CD4-positive, alpha-beta memory T cell (primary cell): ENCODE data around the gene CCDC106. TPM values are rescaled to one million over a fixed set of nuclear protein-coding genes. Genes with fewer than 3 reads are reported as not detected.

Source experiments
- CTCF ChIA-PET: fragments of 350-600 bp; sonication (Branson Sonifier 250); formaldehyde crosslinking; loops from one replicate; lab custom pipeline; 2021; ENCODE audit warnings: inconsistent platforms; ENCODE audit not compliant: partially characterized antibody; lab: Charles Lee
- POLR2A ChIA-PET: fragments of 350-600 bp; sonication (Branson Sonifier 250); formaldehyde crosslinking; loops from one replicate; lab custom pipeline; 2021; ENCODE audit not compliant: partially characterized antibody; lab: Charles Lee
- DNase-seq, 5 donors: peaks; one replicate each; pipeline versions ENCODE4 v3.0.0 to v3.0.0-alpha.2; 2020 to 2022; ENCODE audit warnings: mixed read lengths in 1 of 5
- H3K27ac ChIP-seq: one replicate; pipeline ENCODE4 v1.7.0; 2013; ENCODE audit warnings: low read depth, low read length
- H3K27me3 ChIP-seq: 2 replicates; pipeline ENCODE4 v1.7.0; 2013; ENCODE audit warnings: mild to moderate bottlenecking, low read length, moderate library complexity; ENCODE audit not compliant: insufficient read depth
- H3K36me3 ChIP-seq: 2 replicates; pipeline ENCODE4 v1.7.0; 2013; ENCODE audit warnings: mild to moderate bottlenecking, low read length, moderate library complexity; ENCODE audit not compliant: insufficient read depth
- H3K4me1 ChIP-seq: 2 replicates; pipeline ENCODE4 v1.7.0; 2013; ENCODE audit warnings: mild to moderate bottlenecking, low read length, moderate library complexity; ENCODE audit not compliant: insufficient read depth
- H3K4me3 ChIP-seq, 2 donors: one replicate each; pipeline ENCODE4 v1.7.0; 2013; ENCODE audit warnings: low read length in 2 of 2, mild to moderate bottlenecking in 1 of 2
- H3K9me3 ChIP-seq, 2 donors: one replicate each; pipeline ENCODE4 v1.7.0; 2013; ENCODE audit warnings: low read length in 2 of 2, control low read depth in 1 of 2; ENCODE audit not compliant: control insufficient read depth in 1 of 2
- H3K27ac Mint-ChIP-seq, 7 donors: one replicate each; pipeline ENCODE4 v1.8.0; 2020 to 2021; ENCODE audit warnings: mixed read lengths in 7 of 7, mild to moderate bottlenecking in 6 of 7, inconsistent platforms in 3 of 7, moderate library complexity in 3 of 7
- H3K27me3 Mint-ChIP-seq, 2 donors: one replicate each; pipeline ENCODE4 v1.8.0; 2020 to 2021; ENCODE audit warnings: mixed read lengths in 2 of 2
- H3K36me3 Mint-ChIP-seq, 2 donors: one replicate each; pipeline ENCODE4 v1.8.0; 2020 to 2021; ENCODE audit warnings: mixed read lengths in 2 of 2, inconsistent platforms in 1 of 2, mild to moderate bottlenecking in 1 of 2
- H3K4me1 Mint-ChIP-seq, 4 donors: one replicate each; pipeline ENCODE4 v1.8.0; 2020 to 2021; ENCODE audit warnings: mixed read lengths in 4 of 4, mild to moderate bottlenecking in 1 of 4
- H3K4me3 Mint-ChIP-seq, 8 donors: one replicate each; pipeline ENCODE4 v1.8.0; 2020 to 2021; ENCODE audit warnings: mixed read lengths in 8 of 8, mild to moderate bottlenecking in 7 of 8, moderate library complexity in 6 of 8, inconsistent platforms in 3 of 8
- H3K9me3 Mint-ChIP-seq, 8 donors: one replicate each; pipeline ENCODE4 v1.8.0; 2020 to 2021; ENCODE audit warnings: mixed read lengths in 8 of 8, mild to moderate bottlenecking in 5 of 8, inconsistent platforms in 3 of 8, moderate library complexity in 1 of 8
- intact Hi-C: fragments of 100-400 bp; cut with micrococcal nuclease; formaldehyde crosslinking; loops from one replicate; pipeline ENCODE4 v1.15.1; 2023
- polyA plus RNA-seq, 2 donors: library from polyadenylated mRNA; unstranded; fragments of 300-500 nt; fragmentation: Illumina TruSeq; gene quantifications; one replicate each; pipeline ENCODE4 v1.2.3, GENCODE V29; 2021
- total RNA-seq, 2 experiments: library from RNA; stranded (reverse); gene quantifications; one replicate each; pipeline ENCODE4 v1.2.3, GENCODE V29; 2021

The CCDC106 gene
- total and polyA plus RNA-seq, 4 experiments from 2014 or later, result 0.47 to 1.5 (median 0.94) TPM

DNA sequence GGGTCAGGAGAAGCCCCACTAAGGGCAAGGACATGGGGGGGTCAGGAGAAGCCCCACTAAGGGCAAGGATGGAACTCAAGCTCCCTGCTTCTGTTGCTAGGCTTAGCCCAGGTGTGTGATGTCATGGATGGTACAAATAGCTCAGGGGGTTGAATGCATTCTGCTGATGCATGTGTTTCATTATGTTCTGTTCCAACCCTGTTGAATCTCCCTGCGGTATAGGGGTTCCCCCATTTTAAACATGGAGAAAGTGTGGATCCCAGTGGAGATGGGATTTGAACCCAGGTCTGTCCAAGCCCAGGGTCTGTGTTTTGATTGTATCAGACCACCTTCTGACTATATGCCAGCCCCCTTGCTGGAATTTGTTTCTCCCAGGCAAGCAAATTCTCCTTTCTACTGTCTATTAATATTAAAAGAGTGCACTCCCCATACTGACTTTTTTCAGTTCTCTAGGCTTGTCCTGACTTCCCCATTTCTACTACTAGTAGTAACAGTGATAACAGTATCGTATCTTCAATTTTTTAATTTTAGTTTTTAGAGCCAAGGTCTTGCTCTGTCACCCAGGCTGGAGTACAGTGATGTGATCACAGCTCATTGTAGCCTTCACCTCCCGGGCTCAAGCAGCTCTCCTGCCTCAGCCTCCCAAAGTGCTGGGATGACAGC lies 35.9 kb upstream of the CCDC106 start:
- Histone ChIP-seq H3K27ac (no peak overlapping the region), H3K9me3 (no peaks in the 10 kb centered on the region), H3K4me3 (no peak overlapping the region), H3K27me3 (no peaks in the 10 kb centered on the region), H3K36me3 (peaks cover 5% of the 10 kb centered on the region), H3K4me1 (peaks cover 3% of the 10 kb centered on the region)
- peaks cover 16 to 49% of the 10 kb centered on the region in 2 donors for H3K36me3 Mint-ChIP-seq
- POLR2A ChIA-PET, result interaction anchor here (1.0 to 2.9 kb wide), 2 partner anchors 8 to 12 kb away, joined by 3 to 10 read pairs; partner anchors contain the start of gene ZNF784
- no peak for DNase-seq
- H3K27me3 Mint-ChIP-seq, result no peaks in the 10 kb centered on the region
- no peak overlapping the region for H3K4me3 Mint-ChIP-seq
- intact Hi-C loops, result no loop called here
- H3K4me1 Mint-ChIP-seq, result peaks cover 19 to 47% (median 29%) of the 10 kb centered on the region in 4 donors
- peak overlapping the region in 4 of 7 donors; percentile 13 to 62 (median 24) for H3K27ac Mint-ChIP-seq
- peaks cover 0 to 2% (median 0%) of the 10 kb centered on the region in 8 donors for H3K9me3 Mint-ChIP-seq
- CTCF ChIA-PET, result interaction anchor here (0.6 to 1.1 kb wide), 2 partner anchors 108 to 1134 kb away, joined by 3 read pairs; no protein-coding TSS in a partner anchor

DNA sequence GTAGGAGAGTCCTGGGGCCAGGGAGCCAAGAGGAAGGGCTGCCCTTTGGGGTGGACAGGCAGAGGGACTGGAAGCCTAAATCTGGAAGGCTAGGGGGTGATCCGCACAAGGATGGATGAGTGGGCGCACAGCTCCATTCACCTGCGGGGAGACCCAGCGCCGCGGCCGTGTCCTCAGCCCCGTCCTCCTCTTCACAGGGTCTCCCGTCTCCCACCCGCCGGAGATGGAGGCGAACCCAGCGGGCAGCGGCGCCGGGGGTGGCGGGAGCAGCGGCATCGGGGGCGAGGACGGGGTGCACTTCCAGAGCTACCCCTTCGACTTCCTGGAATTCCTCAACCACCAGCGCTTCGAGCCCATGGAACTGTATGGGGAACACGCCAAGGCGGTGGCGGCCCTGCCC lies 34.6 kb upstream of the CCDC106 start:
- CTCF ChIA-PET, result no interaction called here
- POLR2A ChIA-PET, result interaction anchor here (2.9 kb wide), 1 partner anchor 11 kb away, joined by 10 read pairs; the partner anchor contains the start of gene ZNF784
- DNase-seq, result peak in 1 of 5 donors; percentile 22
- no peaks in the 10 kb centered on the region for H3K27me3 Mint-ChIP-seq
- H3K9me3 ChIP-seq, result no peaks in the 10 kb centered on the region
- H3K27ac ChIP-seq, result no peak overlapping the region
- H3K36me3 Mint-ChIP-seq, result peaks cover 16 to 49% of the 10 kb centered on the region in 2 donors
- no peak overlapping the region for H3K4me3 Mint-ChIP-seq
- no peaks in the 10 kb centered on the region for H3K27me3 ChIP-seq
- H3K9me3 Mint-ChIP-seq, result no peaks in the 10 kb centered on the region
- intact Hi-C loops, result no loop called here
- no peaks in the 10 kb centered on the region for H3K4me1 ChIP-seq
- H3K4me1 Mint-ChIP-seq, result peaks cover 12 to 36% (median 21%) of the 10 kb centered on the region in 4 donors
- H3K4me3 ChIP-seq, result no peak overlapping the region
- no peak overlapping the region for H3K27ac Mint-ChIP-seq
- H3K36me3 ChIP-seq, result peaks cover 11% of the 10 kb centered on the region

DNA sequence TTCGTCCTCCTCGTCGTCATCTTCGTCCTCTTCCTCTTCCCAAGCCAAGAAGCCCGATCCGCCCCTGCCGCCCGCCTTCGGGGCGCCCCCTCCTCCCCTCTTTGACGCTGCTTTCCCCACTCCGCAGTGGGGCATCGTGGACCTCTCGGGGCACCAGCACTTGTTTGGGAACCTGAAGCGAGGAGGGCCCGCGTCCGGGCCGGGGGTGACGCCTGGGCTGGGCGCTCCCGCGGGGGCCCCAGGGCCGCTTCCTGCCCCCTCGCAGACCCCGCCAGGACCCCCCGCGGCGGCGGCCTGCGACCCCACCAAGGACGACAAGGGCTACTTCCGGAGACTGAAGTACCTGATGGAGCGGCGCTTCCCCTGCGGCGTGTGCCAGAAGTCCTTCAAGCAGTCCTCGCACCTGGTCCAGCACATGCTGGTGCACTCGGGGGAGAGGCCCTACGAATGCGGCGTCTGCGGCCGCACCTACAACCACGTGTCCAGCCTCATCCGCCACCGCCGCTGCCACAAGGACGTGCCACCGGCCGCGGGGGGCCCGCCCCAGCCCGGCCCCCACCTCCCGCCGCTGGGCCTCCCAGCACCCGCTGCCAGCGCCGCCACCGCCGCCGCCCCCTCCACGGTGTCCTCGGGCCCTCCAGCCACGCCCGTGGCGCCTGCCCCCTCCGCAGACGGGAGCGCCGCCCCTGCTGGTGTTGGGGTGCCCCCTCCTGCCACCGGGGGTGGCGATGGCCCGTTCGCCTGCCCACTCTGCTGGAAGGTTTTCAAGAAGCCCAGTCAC lies 33.9 kb upstream of the CCDC106 start:
- ChIA-PET CTCF (no interaction called here), POLR2A (no interaction called here)
- Mint-ChIP-seq H3K4me3 (no peak overlapping the region), H3K4me1 (peaks cover 9 to 30% (median 17%) of the 10 kb centered on the region in 4 donors), H3K27ac (no peak overlapping the region), H3K36me3 (peaks cover 16 to 44% of the 10 kb centered on the region in 2 donors), H3K27me3 (no peaks in the 10 kb centered on the region), H3K9me3 (no peaks in the 10 kb centered on the region)
- intact Hi-C loops, result no loop called here
- Histone ChIP-seq H3K4me1 (no peaks in the 10 kb centered on the region), H3K27ac (no peak overlapping the region), H3K27me3 (no peaks in the 10 kb centered on the region), H3K4me3 (no peak overlapping the region), H3K9me3 (no peaks in the 10 kb centered on the region), H3K36me3 (peaks cover 11% of the 10 kb centered on the region)
- DNase-seq, result peak in 1 of 5 donors; percentile 15

DNA sequence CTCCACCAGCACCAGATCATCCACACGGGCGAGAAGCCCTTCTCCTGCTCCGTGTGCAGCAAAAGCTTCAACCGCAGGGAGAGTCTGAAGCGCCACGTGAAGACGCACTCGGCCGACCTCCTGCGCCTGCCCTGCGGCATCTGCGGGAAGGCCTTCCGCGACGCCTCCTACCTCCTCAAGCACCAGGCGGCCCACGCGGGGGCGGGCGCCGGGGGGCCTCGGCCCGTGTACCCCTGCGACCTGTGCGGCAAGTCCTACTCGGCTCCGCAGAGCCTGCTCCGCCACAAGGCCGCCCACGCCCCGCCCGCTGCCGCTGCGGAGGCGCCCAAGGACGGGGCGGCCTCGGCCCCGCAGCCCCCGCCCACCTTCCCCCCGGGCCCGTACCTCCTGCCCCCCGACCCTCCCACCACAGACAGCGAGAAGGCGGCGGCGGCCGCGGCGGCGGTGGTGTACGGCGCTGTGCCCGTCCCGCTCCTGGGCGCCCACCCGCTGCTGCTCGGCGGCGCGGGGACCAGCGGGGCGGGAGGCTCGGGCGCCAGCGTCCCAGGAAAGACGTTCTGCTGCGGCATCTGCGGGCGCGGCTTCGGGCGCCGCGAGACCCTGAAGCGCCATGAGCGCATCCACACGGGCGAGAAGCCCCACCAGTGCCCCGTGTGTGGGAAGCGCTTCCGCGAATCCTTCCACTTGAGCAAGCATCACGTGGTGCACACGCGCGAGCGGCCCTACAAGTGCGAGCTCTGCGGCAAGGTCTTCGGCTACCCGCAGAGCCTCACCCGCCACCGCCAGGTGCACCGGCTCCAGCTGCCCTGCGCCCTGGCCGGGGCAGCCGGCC lies 33.1 kb upstream of the CCDC106 start:
- H3K9me3 ChIP-seq, result no peaks in the 10 kb centered on the region
- CTCF ChIA-PET, result no interaction called here
- no peak overlapping the region for H3K27ac Mint-ChIP-seq
- H3K27me3 ChIP-seq, result no peaks in the 10 kb centered on the region
- peaks cover 11% of the 10 kb centered on the region for H3K36me3 ChIP-seq
- peaks cover 13 to 36% of the 10 kb centered on the region in 2 donors for H3K36me3 Mint-ChIP-seq
- H3K4me1 Mint-ChIP-seq, result peaks cover 7 to 22% (median 16%) of the 10 kb centered on the region in 4 donors
- H3K27ac ChIP-seq, result no peak overlapping the region
- no peaks in the 10 kb centered on the region for H3K9me3 Mint-ChIP-seq
- H3K4me3 Mint-ChIP-seq, result no peak overlapping the region
- H3K4me1 ChIP-seq, result no peaks in the 10 kb centered on the region
- H3K27me3 Mint-ChIP-seq, result no peaks in the 10 kb centered on the region
- peak in 1 of 5 donors; percentile 7 for DNase-seq
- POLR2A ChIA-PET, result interaction anchor here (0.7 kb wide), 1 partner anchor 9 kb away, joined by 3 read pairs; the partner anchor contains the start of gene ZNF784
- intact Hi-C loops, result no loop called here
- H3K4me3 ChIP-seq, result no peak overlapping the region

DNA sequence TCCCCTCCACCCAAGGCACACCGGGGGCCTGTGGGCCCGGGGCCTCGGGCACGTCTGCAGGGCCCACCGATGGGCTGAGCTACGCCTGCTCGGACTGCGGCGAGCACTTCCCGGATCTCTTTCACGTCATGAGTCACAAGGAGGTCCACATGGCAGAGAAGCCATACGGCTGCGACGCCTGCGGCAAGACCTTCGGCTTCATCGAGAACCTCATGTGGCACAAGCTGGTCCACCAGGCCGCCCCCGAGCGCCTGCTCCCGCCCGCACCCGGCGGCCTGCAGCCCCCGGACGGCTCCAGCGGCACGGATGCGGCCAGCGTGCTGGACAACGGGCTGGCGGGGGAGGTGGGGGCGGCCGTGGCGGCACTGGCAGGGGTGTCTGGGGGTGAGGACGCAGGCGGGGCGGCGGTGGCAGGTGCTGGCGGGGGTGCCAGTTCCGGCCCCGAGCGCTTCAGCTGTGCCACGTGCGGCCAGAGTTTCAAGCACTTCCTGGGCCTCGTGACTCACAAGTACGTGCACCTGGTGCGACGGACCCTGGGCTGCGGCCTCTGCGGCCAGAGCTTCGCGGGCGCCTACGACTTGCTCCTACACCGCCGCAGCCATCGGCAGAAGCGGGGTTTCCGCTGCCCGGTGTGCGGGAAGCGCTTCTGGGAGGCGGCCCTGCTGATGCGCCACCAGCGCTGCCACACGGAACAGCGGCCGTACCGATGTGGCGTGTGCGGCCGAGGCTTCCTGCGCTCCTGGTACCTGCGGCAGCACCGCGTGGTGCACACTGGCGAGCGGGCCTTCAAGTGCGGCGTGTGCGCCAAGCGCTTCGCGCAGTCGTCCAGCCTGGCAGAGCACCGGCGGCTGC lies 32.2 kb upstream of the CCDC106 start:
- Mint-ChIP-seq H3K27me3 (no peaks in the 10 kb centered on the region), H3K4me1 (peaks cover 9 to 26% (median 17%) of the 10 kb centered on the region in 4 donors)

DNA sequence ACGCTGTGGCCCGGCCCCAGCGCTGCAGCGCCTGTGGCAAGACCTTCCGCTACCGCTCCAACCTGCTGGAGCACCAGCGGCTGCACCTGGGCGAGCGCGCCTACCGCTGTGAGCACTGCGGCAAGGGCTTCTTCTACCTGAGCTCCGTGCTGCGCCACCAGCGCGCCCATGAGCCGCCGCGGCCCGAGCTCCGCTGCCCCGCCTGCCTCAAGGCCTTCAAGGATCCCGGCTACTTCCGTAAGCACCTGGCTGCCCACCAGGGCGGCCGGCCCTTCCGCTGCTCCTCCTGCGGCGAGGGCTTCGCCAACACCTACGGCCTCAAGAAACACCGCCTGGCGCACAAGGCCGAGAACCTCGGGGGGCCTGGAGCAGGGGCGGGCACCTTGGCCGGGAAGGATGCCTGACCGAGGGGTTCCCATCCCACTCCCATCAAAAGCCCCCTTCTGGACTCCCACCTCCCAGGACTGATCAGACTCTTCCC lies 31.6 kb upstream of the CCDC106 start:
- Histone ChIP-seq H3K9me3 (no peaks in the 10 kb centered on the region), H3K27ac (no peak overlapping the region), H3K4me1 (peaks cover 5% of the 10 kb centered on the region), H3K36me3 (peaks cover 10% of the 10 kb centered on the region), H3K27me3 (no peaks in the 10 kb centered on the region), H3K4me3 (no peak overlapping the region)
- Mint-ChIP-seq H3K4me1 (peaks cover 8 to 25% (median 16%) of the 10 kb centered on the region in 4 donors), H3K4me3 (peak overlapping the region in 1 of 8 donors; percentile 10), H3K9me3 (no peaks in the 10 kb centered on the region), H3K36me3 (peaks cover 12 to 27% of the 10 kb centered on the region in 2 donors), H3K27me3 (no peaks in the 10 kb centered on the region), H3K27ac (no peak overlapping the region)
- DNase-seq, result peak in 1 of 5 donors; percentile 6
- intact Hi-C loops, result no loop called here
- POLR2A ChIA-PET, result interaction anchor here (1.4 kb wide), 1 partner anchor 33 kb away, joined by 3 read pairs; no protein-coding TSS in a partner anchor
- CTCF ChIA-PET, result no interaction called here

More for the DNA sequence above, 32.2 kb upstream of the CCDC106 start:
- Histone ChIP-seq H3K27ac (no peak overlapping the region), H3K4me3 (no peak overlapping the region), H3K36me3 (peaks cover 11% of the 10 kb centered on the region), H3K9me3 (no peaks in the 10 kb centered on the region), H3K27me3 (no peaks in the 10 kb centered on the region), H3K4me1 (peaks cover 5% of the 10 kb centered on the region)
- CTCF ChIA-PET, result no interaction called here
- Mint-ChIP-seq H3K4me3 (no peak overlapping the region), H3K36me3 (peaks cover 12 to 33% of the 10 kb centered on the region in 2 donors), H3K27ac (no peak overlapping the region), H3K9me3 (no peaks in the 10 kb centered on the region)
- POLR2A ChIA-PET, result interaction anchor here (0.7 to 1.4 kb wide), 2 partner anchors 9 to 34 kb away, joined by 3 read pairs; partner anchors contain the start of gene ZNF784
- peak in 1 of 5 donors; percentile 17 for DNase-seq
- intact Hi-C loops, result no loop called here
